Ovary (tissue), 9 donors: ENCODE measurements around the gene SMIM24. TPM values are rescaled to one million over a fixed set of nuclear protein-coding genes. Genes with fewer than 3 reads are reported as not detected.

Source experiments
- DNase-seq, 5 donors: peaks; one replicate each; pipeline ENCODE4 v3.0.0-alpha.2; 2019 to 2020
- H3K27ac ChIP-seq, 2 donors: fragments of 200-600 bp; one replicate each; pipeline versions ENCODE4 v1.5.1 to v1.8.0; 2019 to 2022
- H3K27me3 ChIP-seq: fragments of 200-600 bp; one replicate; pipeline ENCODE4 v1.8.0; 2022
- H3K36me3 ChIP-seq: fragments of 200-600 bp; sonication (generic); one replicate; pipeline ENCODE4 v1.5.1; 2019
- H3K4me1 ChIP-seq: one replicate; pipeline ENCODE4 v1.8.1; 2013; ENCODE audit warnings: mild to moderate bottlenecking, moderate library complexity; ENCODE audit not compliant: insufficient read depth
- H3K4me3 ChIP-seq: fragments of 200-600 bp; sonication (generic); one replicate; pipeline ENCODE4 v1.5.1; 2017
- H3K9me3 ChIP-seq, 2 donors: fragments of 200-600 bp in 1 of 2; sonication (generic) in 1 of 2; one replicate each; pipeline versions ENCODE4 v1.5.1 to v1.8.1; 2013 to 2019; ENCODE audit warnings: mild to moderate bottlenecking in 1 of 2, moderate library complexity in 1 of 2
- EP300 ChIP-seq: sonication (generic); formaldehyde crosslinking; IDR thresholded peaks from one replicate; pipeline ENCODE4 v1.6.1; 2017; ENCODE audit warnings: antibody characterized with exemption
- POLR2A ChIP-seq: fragments of 450-650 bp; IDR thresholded peaks from one replicate; pipeline ENCODE4 v1.6.1; 2017; ENCODE audit warnings: antibody characterized with exemption, mild to moderate bottlenecking, moderate library complexity
- WGBS, 3 donors: extraction: QIAGEN DNeasy Blood & Tissue Kit in 1 of 3; methylation state at CpG; one replicate each; pipeline versions ENCODE4 v1.1.5 to v1.1.7; 2013 to 2017; 5-methylcytosine and 5-hydroxymethylcytosine counted together
- intact Hi-C, 4 donors: fragments of 100-400 bp; cut with DNase I; formaldehyde crosslinking; loops; one replicate each; pipeline versions ENCODE4 v1.11.0 to v1.15.1; 2022 to 2023
- polyA plus RNA-seq, 2 donors: library from polyadenylated mRNA; stranded (reverse); fragments of 200-250 nt in 1 of 2; fragments of 350-450 nt in 1 of 2; fragmentation: Illumina TruSeq in 1 of 2; extraction: RNeasy Lipid Tissue Mini Kit (QIAGEN cat#74804) in 1 of 2; gene quantifications; one replicate each; pipeline ENCODE4 v1.2.3, GENCODE V29; 2013 to 2014
- total RNA-seq, 7 donors: library from RNA; depleted of rRNA in 2 of 7; stranded (reverse); fragments of >200 nt in 2 of 7; fragmentation: NEBNext Ultra II Directional in 3 of 7; extraction: Animal tissue kit (Norgen Biotek cat#: 25700) in 3 of 7; gene quantifications; one replicate each; pipeline versions ENCODE4 v1.1.0 to v1.2.4, GENCODE V29; 2016 to 2023
- TF ChIP-seq, protein P1 (sequence below), 3 donors: fragments of 450-650 bp in 2 of 3; fragments of 200-600 bp in 1 of 3; IDR thresholded peaks; one replicate each; pipeline versions ENCODE4 v1.5.1 to v1.8.0; 2016 to 2022; ENCODE audit warnings: antibody characterized with exemption in 3 of 3, mild to moderate bottlenecking in 1 of 3
- donor health status: DM: no; HTN: no; CAD: no; lungs with moderate emphysema.
- donor health status: DM: no; HTN: no; CAD: no.
- donor health status: Bipolar disorder and iron deficiency.
- donor health status: DM: yes; HTN: yes; CAD: no.
- donor health status: DM: no; HTN: no; CAD: no.
- donor health status: DM: yes; HTN: yes; CAD: no.

SMIM24 gene
- total and polyA plus RNA-seq, 9 donors = 0.10 to 2.6 (median 0.94) TPM; not detected in 3

DNA sequence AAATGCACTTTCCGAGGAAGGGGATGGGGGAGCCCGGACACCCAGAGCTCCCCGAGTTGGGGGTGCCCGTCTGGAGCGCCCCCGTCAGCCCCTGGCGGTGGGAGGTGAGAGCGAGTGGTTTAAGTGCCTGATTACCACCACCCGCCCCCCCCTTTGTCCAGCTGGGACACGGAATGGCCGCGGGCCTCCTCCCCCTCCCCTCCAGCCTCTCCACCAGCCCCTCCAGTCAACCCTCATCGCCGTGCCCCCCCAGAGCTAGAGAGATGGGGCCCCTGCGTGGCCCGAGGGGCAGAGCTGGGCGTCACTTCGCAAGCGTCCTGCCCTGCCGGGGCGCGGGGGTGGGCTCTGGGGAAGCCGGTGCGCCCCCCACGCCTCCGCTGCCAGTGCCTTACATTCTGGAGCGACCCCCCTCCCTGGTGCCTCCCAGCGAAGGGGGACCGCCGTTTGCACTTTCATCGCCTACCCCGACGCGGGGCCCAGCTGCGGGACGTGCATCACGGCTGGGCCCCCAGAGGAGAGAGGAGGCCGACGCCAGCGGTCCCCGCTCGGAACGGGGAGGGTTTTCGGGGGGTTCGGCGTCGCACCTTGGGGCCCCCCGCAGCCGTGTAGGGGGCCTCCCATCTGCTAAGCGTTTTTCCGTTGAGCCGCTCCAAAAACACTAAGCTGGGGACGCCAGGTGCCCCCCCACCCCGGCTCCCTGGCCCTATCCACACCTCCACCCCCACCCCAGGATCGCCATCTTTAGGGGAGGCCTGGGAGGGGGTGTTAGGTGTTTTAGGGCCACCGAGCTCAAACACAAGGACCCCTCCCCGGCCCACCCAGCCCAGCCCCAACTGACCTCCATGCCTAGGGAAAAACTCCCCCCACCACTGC, 16.4 kb downstream of the SMIM24 start:
- Histone ChIP-seq H3K27me3 (no peaks in the 10 kb centered on the region), H3K27ac (peak overlapping the region in 1 of 2 donors; percentile 45), H3K9me3 (no peaks in the 10 kb centered on the region), H3K36me3 (no peaks in the 10 kb centered on the region), H3K4me1 (peaks cover 23% of the 10 kb centered on the region), H3K4me3 (no peak overlapping the region)
- TF ChIP-seq, protein P1, sequence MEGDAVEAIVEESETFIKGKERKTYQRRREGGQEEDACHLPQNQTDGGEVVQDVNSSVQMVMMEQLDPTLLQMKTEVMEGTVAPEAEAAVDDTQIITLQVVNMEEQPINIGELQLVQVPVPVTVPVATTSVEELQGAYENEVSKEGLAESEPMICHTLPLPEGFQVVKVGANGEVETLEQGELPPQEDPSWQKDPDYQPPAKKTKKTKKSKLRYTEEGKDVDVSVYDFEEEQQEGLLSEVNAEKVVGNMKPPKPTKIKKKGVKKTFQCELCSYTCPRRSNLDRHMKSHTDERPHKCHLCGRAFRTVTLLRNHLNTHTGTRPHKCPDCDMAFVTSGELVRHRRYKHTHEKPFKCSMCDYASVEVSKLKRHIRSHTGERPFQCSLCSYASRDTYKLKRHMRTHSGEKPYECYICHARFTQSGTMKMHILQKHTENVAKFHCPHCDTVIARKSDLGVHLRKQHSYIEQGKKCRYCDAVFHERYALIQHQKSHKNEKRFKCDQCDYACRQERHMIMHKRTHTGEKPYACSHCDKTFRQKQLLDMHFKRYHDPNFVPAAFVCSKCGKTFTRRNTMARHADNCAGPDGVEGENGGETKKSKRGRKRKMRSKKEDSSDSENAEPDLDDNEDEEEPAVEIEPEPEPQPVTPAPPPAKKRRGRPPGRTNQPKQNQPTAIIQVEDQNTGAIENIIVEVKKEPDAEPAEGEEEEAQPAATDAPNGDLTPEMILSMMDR (IDR thresholded peaks at IDR 0.05) = no peak
- TF ChIP-seq POLR2A = no peak
- no peak for TF ChIP-seq EP300
- 76 to 80% (median 77%) methylated on average over 45 to 57 of the region's 57 CpGs for WGBS, 3 donors
- peak in 1 of 5 donors; percentile 41 for DNase-seq
- intact Hi-C loops = no loop called here

DNA sequence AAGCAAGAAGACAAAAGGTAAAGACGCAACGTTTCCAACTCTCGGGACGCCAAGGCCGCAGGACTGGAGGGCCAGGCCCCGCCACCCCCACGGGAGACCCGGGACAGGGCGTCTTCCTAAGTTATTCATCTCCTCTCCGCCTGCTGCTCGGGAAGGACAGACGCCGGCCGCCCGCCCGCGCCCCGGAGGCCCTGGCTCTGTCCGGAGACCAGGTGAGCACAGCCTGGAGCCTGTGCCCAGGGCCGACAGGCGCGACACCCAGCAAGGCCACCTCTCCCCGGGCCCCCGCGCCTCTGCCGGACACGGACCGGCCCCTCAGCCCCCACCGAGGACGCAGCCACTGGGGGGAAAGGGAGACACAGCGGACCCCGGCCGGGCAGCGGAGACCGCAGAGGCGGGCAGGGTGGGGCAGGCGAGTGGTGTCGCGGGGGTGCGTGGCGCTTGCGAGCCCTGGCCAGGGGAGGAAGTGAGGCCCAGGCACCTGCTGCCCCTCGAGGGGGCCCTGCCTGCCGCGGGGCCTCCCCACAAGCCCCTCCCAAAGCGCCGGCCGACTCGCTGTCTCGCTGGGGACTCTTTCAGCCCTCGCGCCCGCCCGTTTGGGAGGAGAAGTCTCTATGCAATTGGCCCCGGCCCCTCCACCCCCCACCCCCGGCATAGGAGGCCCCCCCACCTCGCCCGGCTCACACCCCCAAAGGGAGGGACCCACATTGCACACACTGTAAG, 17.2 kb downstream of the SMIM24 start:
- intact Hi-C loops = no loop called here
- 73 to 78% (median 78%) methylated on average over 50 to 58 of the region's 58 CpGs for WGBS, 3 donors

DNA sequence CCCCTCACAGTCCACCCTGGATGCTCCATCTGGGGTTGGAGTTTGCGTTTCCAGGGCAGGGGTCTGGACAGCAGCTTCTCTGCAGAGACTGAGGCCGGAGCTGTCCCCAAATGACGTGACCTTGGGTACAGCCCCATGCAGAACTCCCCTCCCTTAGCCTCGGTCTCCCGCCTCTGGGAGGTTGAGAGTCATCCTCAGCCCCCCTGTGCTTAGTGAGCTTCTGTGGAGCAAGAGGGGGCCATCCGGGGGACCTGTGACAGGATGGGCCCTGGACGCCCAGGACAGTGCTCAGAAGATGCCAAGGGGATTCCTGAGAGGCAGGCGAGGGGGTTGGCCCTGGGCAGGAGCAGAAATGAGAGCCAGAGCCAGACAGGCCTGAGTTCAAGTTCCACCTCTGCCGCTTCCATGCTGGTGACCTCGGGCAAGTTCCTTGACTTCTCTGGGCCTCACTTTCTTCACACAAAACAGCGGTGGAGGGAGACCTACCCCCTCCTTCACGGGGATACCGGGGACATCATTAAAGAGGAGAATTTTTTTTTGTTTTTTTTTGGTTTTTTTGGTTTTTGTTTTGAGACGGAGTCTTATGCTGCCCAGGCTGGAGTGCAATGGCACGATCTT, 20.3 kb downstream of the SMIM24 start:
- TF ChIP-seq POLR2A (peak; percentile 8), EP300 (no peak)
- DNase-seq = peak in 1 of 5 donors; percentile 57
- Histone ChIP-seq H3K27ac (peak overlapping the region; percentile 84 to 95), H3K9me3 (no peaks in the 10 kb centered on the region), H3K27me3 (no peaks in the 10 kb centered on the region), H3K36me3 (no peaks in the 10 kb centered on the region), H3K4me3 (no peak overlapping the region), H3K4me1 (peaks cover 36% of the 10 kb centered on the region)
- 34 to 39% (median 35%) methylated on average over 15 of the region's 15 CpGs for WGBS, 3 donors
- intact Hi-C loops = no loop called here

More for the DNA sequence above, 17.2 kb downstream of the SMIM24 start:
- Histone ChIP-seq H3K36me3 (no peaks in the 10 kb centered on the region), H3K4me1 (peaks cover 29% of the 10 kb centered on the region), H3K27ac (peak overlapping the region; percentile 17 to 45), H3K4me3 (no peak overlapping the region), H3K27me3 (no peaks in the 10 kb centered on the region), H3K9me3 (no peaks in the 10 kb centered on the region)
- TF ChIP-seq EP300 = no peak
- TF ChIP-seq POLR2A = no peak
- TF ChIP-seq, protein P1 (IDR thresholded peaks at IDR 0.05) = no peak
- peak in 1 of 5 donors; percentile 48 for DNase-seq

DNA sequence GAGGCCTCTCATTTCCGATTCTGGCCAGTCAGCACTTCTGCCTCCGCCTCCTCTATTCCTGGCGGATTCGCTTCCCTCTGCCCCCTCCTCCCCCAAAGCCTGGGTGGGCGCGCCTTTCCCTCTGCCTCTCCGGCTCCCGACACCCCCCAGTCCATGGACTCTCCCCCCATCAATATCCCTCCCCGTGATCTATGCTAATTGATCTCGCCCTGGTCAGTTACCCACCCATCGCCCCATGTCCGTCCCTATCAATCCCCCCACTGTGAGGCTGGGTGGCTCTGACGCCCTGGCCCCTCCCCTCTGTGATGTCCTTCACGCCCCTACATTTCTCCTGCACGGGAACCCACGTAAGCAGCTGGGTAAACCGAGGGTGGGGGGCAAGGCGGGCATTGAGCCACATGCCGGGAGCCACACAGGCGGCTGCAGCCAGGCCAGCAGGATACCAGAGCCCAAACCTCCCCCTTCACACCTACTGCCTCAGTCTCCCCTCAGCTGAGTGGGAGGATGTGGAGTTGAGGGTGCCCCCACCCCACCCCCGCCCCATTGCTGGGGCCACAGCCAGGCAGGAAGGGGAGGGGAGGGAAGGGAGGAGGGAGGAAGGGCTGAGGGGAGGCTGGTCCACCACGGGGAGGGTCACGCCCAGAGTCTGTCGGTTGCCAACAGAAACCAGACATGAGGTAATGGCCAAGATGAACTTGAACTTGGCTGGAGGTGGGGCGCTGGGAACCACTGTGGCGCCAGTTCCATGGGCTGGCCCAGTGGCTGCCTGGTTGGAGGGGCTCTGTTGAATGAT, 21.0 kb downstream of the SMIM24 start:
- Histone ChIP-seq H3K27me3 (no peaks in the 10 kb centered on the region), H3K36me3 (no peaks in the 10 kb centered on the region), H3K4me3 (no peak overlapping the region), H3K27ac (peak overlapping the region; percentile 92 to 95), H3K4me1 (peaks cover 36% of the 10 kb centered on the region), H3K9me3 (no peaks in the 10 kb centered on the region)
- intact Hi-C loops = no loop called here
- TF ChIP-seq POLR2A (peak; percentile 40), EP300 (no peak)
- TF ChIP-seq, protein P1 (IDR thresholded peaks at IDR 0.05) = no peak
- peak; percentile 95 to 96 (median 95) for DNase-seq
- WGBS, 3 donors = 1 to 6% (median 2%) methylated on average over 26 of the region's 26 CpGs
